Spleen (tissue), 7 donors: ENCODE results near the gene KLHDC7B.

Experiments used
- POLR2AphosphoS5 ChIP-seq, 3 donors: sonication (generic); formaldehyde crosslinking; IDR thresholded peaks; one replicate each; pipeline ENCODE4 v1.5.1; 2017; ENCODE audit warnings: antibody characterized with exemption in 3 of 3
- TF ChIP-seq, protein P1 (sequence below), 11 experiments: fragments of 200-600 bp in 7 of 11; fragments of 450-650 bp in 4 of 11; sonication (generic) in 4 of 11; IDR thresholded peaks in 8 of 11; conservative IDR thresholded peaks in 3 of 11; 1 replicate in 7 of 11; 2 replicates in 4 of 11; pipeline versions ENCODE4 v1.4.0 to v1.8.0; 2016 to 2021; ENCODE audit warnings: antibody characterized with exemption in 11 of 11, inconsistent platforms in 4 of 11, mild to moderate bottlenecking in 1 of 11
- donor health status: DM: no; HTN: no; CAD: no; lungs with moderate emphysema.
- donor health status: DM: no; HTN: no; CAD: no.
- donor health status: DM: no; HTN: no; CAD: no.

DNA sequence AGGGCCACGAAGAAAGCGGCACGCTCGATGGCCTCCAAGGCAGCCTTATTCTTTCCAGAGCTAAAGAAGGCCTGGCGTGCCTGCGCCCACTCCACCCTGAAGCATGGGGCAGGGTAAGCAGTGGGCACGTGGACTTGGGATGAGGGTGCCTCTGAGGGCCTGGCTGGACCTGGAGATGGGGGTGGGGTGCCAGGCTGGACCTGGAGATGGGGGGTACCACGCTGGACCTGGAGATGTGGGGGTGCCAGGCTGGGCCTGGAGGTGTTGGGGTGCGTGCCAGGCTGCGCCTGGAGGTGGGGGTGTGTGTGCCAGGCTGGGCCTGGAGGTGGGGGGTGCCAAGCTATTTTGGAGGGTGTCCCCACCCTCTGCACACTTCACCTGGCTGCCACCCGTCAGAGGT is 27.3 kb downstream of the KLHDC7B start:
- TF ChIP-seq, protein P1, sequence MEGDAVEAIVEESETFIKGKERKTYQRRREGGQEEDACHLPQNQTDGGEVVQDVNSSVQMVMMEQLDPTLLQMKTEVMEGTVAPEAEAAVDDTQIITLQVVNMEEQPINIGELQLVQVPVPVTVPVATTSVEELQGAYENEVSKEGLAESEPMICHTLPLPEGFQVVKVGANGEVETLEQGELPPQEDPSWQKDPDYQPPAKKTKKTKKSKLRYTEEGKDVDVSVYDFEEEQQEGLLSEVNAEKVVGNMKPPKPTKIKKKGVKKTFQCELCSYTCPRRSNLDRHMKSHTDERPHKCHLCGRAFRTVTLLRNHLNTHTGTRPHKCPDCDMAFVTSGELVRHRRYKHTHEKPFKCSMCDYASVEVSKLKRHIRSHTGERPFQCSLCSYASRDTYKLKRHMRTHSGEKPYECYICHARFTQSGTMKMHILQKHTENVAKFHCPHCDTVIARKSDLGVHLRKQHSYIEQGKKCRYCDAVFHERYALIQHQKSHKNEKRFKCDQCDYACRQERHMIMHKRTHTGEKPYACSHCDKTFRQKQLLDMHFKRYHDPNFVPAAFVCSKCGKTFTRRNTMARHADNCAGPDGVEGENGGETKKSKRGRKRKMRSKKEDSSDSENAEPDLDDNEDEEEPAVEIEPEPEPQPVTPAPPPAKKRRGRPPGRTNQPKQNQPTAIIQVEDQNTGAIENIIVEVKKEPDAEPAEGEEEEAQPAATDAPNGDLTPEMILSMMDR (IDR thresholded peaks at IDR 0.05 in 8 of 11, conservative IDR thresholded peaks at IDR 0.05 in 3 of 11) = no peak
- peak in 1 of 3 donors; percentile 9 for TF ChIP-seq POLR2AphosphoS5 (IDR thresholded peaks at IDR 0.05)
